Fibroblast of mammary gland (primary cell): Measurements from ENCODE around the gene BTNL2.
"Not testable (repeated sequence)": the region's sequence is repeated elsewhere in the genome, so short reads cannot be mapped to it uniquely, and the experiment has no call there.

Source experiments
- DNase-seq: peaks from one replicate; pipeline ENCODE4 v3.0.0-alpha.2; 2010; ENCODE audit warnings: low read depth
- H3K4me3 ChIP-seq: 2 replicates; pipeline ENCODE4 v1.5.1; 2011; ENCODE audit warnings: low read depth, mild to moderate bottlenecking, low read length, moderate library complexity; ENCODE audit not compliant: control insufficient read depth
- CTCF ChIP-seq: conservative IDR thresholded peaks from 2 replicates; pipeline ENCODE4 v1.5.1; 2011; ENCODE audit warnings: low read depth, low read length, inconsistent platforms; ENCODE audit not compliant: control insufficient read depth, insufficient read depth

Gene BTNL2

GRCh38 chr6:32371803-32372202 lies 35.2 kb downstream of the BTNL2 start, which contains the start of gene TSBP1:
TSS of gene TSBP1 (minus strand) at chr6:32371903. CDS start at chr6:32371706, 197 bp downstream.
- TF ChIP-seq CTCF: no peak
- no peak within 1 kb of the TSS for H3K4me3 ChIP-seq
- no peak for DNase-seq

GRCh38 chr6:32371229-32371628 lies 35.8 kb downstream of the BTNL2 start:
- no peak for TF ChIP-seq CTCF
- H3K4me3 ChIP-seq: no peak overlapping the region
- DNase-seq: no peak

- peak; percentile 77 for DNase-seq
- no peak for TF ChIP-seq CTCF
- H3K4me3 ChIP-seq: no peak overlapping the region
These were observed 36.5 kb downstream of the BTNL2 start for GRCh38 chr6:32370505-32370904.

- no peak overlapping the region for H3K4me3 ChIP-seq
- TF ChIP-seq CTCF: no peak
- peak; percentile 99 for DNase-seq
These were observed 37.3 kb downstream of the BTNL2 start for GRCh38 chr6:32369660-32370059.

GRCh38 chr6:32367644-32368043 lies 39.3 kb downstream of the BTNL2 start:
- H3K4me3 ChIP-seq: no peak overlapping the region
- DNase-seq: no peak
- no peak for TF ChIP-seq CTCF

GRCh38 chr6:32359225-32359624 lies 47.8 kb downstream of the BTNL2 start:
- not testable (repeated sequence) for DNase-seq

GRCh38 chr6:32358548-32358947 lies 48.4 kb downstream of the BTNL2 start:
- DNase-seq: not testable (repeated sequence)

More at GRCh38 chr6:32359225-32359624, 47.8 kb downstream of the BTNL2 start:
- not testable (repeated sequence) for H3K4me3 ChIP-seq

GRCh38 chr6:32355018-32355417 lies 52.0 kb downstream of the BTNL2 start:
- no peak for TF ChIP-seq CTCF
- no peak for DNase-seq
- H3K4me3 ChIP-seq: no peak overlapping the region

More at GRCh38 chr6:32358548-32358947, 48.4 kb downstream of the BTNL2 start:
- not testable (repeated sequence) for H3K4me3 ChIP-seq
